Epithelial cell of esophagus (primary cell): ENCODE measurements around the gene RGS6.

Experiments used
- DNase-seq: peaks from one replicate; pipeline ENCODE4 v3.0.0; 2010; ENCODE audit warnings: low read depth
- H3K4me3 ChIP-seq: 2 replicates; pipeline ENCODE4 v1.5.1; 2011; ENCODE audit warnings: mild to moderate bottlenecking, low read length, control low read depth
- CTCF ChIP-seq: IDR thresholded peaks from 2 replicates; pipeline ENCODE4 v1.5.1; 2011; ENCODE audit warnings: low read depth, mild to moderate bottlenecking, low read length, control low read depth, inconsistent platforms; ENCODE audit not compliant: insufficient read depth; ENCODE audit errors: missing control alignments

Gene RGS6

GRCh38 chr14:72164420-72165228 is 232.4 kb downstream of the RGS6 start:
- DNase-seq: no peak
- TF ChIP-seq CTCF: no peak
- no peak overlapping the region for H3K4me3 ChIP-seq

GRCh38 chr14:72165229-72165698 is 233.0 kb downstream of the RGS6 start:
- no peak for DNase-seq
- H3K4me3 ChIP-seq: no peak overlapping the region
- TF ChIP-seq CTCF: no peak

GRCh38 chr14:72169521-72169920 is 237.3 kb downstream of the RGS6 start:
- DNase-seq: no peak
- TF ChIP-seq CTCF: no peak
- no peak overlapping the region for H3K4me3 ChIP-seq

GRCh38 chr14:72172049-72172448 is 239.8 kb downstream of the RGS6 start:
- no peak for DNase-seq
- H3K4me3 ChIP-seq: no peak overlapping the region
- no peak for TF ChIP-seq CTCF

- DNase-seq: no peak
- TF ChIP-seq CTCF: no peak
- H3K4me3 ChIP-seq: no peak overlapping the region
Measured at GRCh38 chr14:72172597-72172996, 240.4 kb downstream of the RGS6 start.

GRCh38 chr14:72173038-72173720 is 240.9 kb downstream of the RGS6 start:
- peak; percentile 4 for DNase-seq
- no peak for TF ChIP-seq CTCF
- no peak overlapping the region for H3K4me3 ChIP-seq
